H9 (cell line): ENCODE measurements around the gene CTIF. TPM values are rescaled to one million over a fixed set of nuclear protein-coding genes. Genes with fewer than 3 reads are reported as not detected.
A peak's percentile ranks its signal among the peaks of the same experiment; 100 is the strongest.

Source experiments
- DNase-seq: peaks from one replicate; pipeline ENCODE4 v3.0.0-alpha.2; 2017
- H2AFZ ChIP-seq: one replicate; pipeline ENCODE4 v1.6.1; 2013; ENCODE audit warnings: mild to moderate bottlenecking, low read length, control low read depth, moderate library complexity
- H2AK5ac ChIP-seq: 2 replicates; pipeline ENCODE4 v1.6.1; 2013; ENCODE audit warnings: low read length, control low read depth, mixed read lengths; ENCODE audit not compliant: insufficient read length
- H2BK120ac ChIP-seq: one replicate; pipeline ENCODE4 v1.6.1; 2013; ENCODE audit warnings: low read depth, mild to moderate bottlenecking, low read length, control low read depth, inconsistent platforms; ENCODE audit not compliant: poor library complexity, severe bottlenecking
- H2BK12ac ChIP-seq: 2 replicates; pipeline ENCODE4 v1.6.1; 2013; ENCODE audit warnings: low read length, control low read depth, mixed read lengths, low read depth; ENCODE audit not compliant: insufficient read length
- H2BK15ac ChIP-seq: 2 replicates; pipeline ENCODE4 v1.6.1; 2013; ENCODE audit warnings: low read depth, low read length, control low read depth
- H2BK20ac ChIP-seq: one replicate; pipeline ENCODE4 v1.6.1; 2013; ENCODE audit warnings: low read depth, mild to moderate bottlenecking, low read length, control low read depth, inconsistent platforms; ENCODE audit not compliant: poor library complexity, severe bottlenecking
- H2BK5ac ChIP-seq: 2 replicates; pipeline ENCODE4 v1.6.1; 2013; ENCODE audit warnings: low read length, control low read depth, mixed read lengths; ENCODE audit not compliant: insufficient read length
- H3K14ac ChIP-seq: 2 replicates; pipeline ENCODE4 v1.6.1; 2013; ENCODE audit warnings: low read length, control low read depth; ENCODE audit not compliant: insufficient read depth
- H3K18ac ChIP-seq: 2 replicates; pipeline ENCODE4 v1.6.1; 2013; ENCODE audit warnings: low read depth, mild to moderate bottlenecking, mixed read lengths, low read length, control low read depth; ENCODE audit not compliant: insufficient read length
- H3K23ac ChIP-seq: 2 replicates; pipeline ENCODE4 v1.6.1; 2013; ENCODE audit warnings: low read length, control low read depth, mixed read lengths, low read depth; ENCODE audit not compliant: insufficient read length
- H3K23me2 ChIP-seq: 2 replicates; pipeline ENCODE4 v1.6.1; 2013; ENCODE audit warnings: low read depth, mild to moderate bottlenecking, mixed read lengths, low read length, control low read depth; ENCODE audit not compliant: insufficient read length, poor library complexity, severe bottlenecking
- H3K27ac ChIP-seq: 2 replicates; pipeline ENCODE4 v1.5.1; 2013; ENCODE audit warnings: low read length, control low read depth, mixed read lengths, low read depth; ENCODE audit not compliant: insufficient read length
- H3K27me3 ChIP-seq: 2 replicates; pipeline ENCODE4 v1.6.1; 2013; ENCODE audit warnings: low read length, control low read depth, inconsistent platforms; ENCODE audit not compliant: insufficient read depth
- H3K4ac ChIP-seq: 2 replicates; pipeline ENCODE4 v1.6.1; 2013; ENCODE audit warnings: low read depth, mild to moderate bottlenecking, control low read depth, inconsistent platforms, low read length, moderate library complexity
- H3K4me1 ChIP-seq: 2 replicates; pipeline ENCODE4 v1.6.1; 2013; ENCODE audit warnings: low read length, control low read depth, inconsistent platforms; ENCODE audit not compliant: insufficient read depth
- H3K4me2 ChIP-seq: 2 replicates; pipeline ENCODE4 v1.6.1; 2013; ENCODE audit warnings: low read length, control low read depth, mixed read lengths; ENCODE audit not compliant: insufficient read length, insufficient read depth
- H3K56ac ChIP-seq: 2 replicates; pipeline ENCODE4 v1.6.1; 2013; ENCODE audit warnings: low read depth, mild to moderate bottlenecking, mixed read lengths, low read length, control low read depth; ENCODE audit not compliant: insufficient read length
- H3K79me1 ChIP-seq: 2 replicates; pipeline ENCODE4 v1.6.1; 2013; ENCODE audit warnings: low read depth, mild to moderate bottlenecking, moderate library complexity, low read length, control low read depth, inconsistent platforms; ENCODE audit not compliant: insufficient read depth, poor library complexity, severe bottlenecking
- H3K79me2 ChIP-seq: 2 replicates; pipeline ENCODE4 v1.6.1; 2013; ENCODE audit warnings: low read length, control low read depth, inconsistent platforms; ENCODE audit not compliant: insufficient read depth
- H3K9ac ChIP-seq: 2 replicates; pipeline ENCODE4 v1.6.1; 2013; ENCODE audit warnings: low read length, control low read depth, mixed read lengths; ENCODE audit not compliant: insufficient read length; ENCODE audit errors: extremely low read depth
- H3K9me3 ChIP-seq: one replicate; pipeline ENCODE4 v1.6.1; 2013; ENCODE audit warnings: low read depth, low read length, inconsistent platforms; ENCODE audit not compliant: control insufficient read depth
- H3T11ph ChIP-seq: one replicate; pipeline ENCODE4 v1.6.1; 2013; ENCODE audit warnings: mild to moderate bottlenecking, low read length, control low read depth, inconsistent platforms
- H4K20me1 ChIP-seq: one replicate; pipeline ENCODE4 v1.6.1; 2013; ENCODE audit not compliant: control insufficient read depth, insufficient read length, insufficient read depth
- H4K5ac ChIP-seq: 2 replicates; pipeline ENCODE4 v1.6.1; 2013; ENCODE audit warnings: low read depth, mild to moderate bottlenecking, mixed read lengths, low read length, control low read depth; ENCODE audit not compliant: insufficient read length
- H4K8ac ChIP-seq: replicated peaks from 2 replicates; pipeline ENCODE4 v1.6.1; 2013; ENCODE audit warnings: low read length, control low read depth, mixed read lengths, low read depth; ENCODE audit not compliant: insufficient read length
- H4K91ac ChIP-seq: 2 replicates; pipeline ENCODE4 v1.6.1; 2013; ENCODE audit warnings: low read depth, mild to moderate bottlenecking, moderate library complexity, mixed read lengths, low read length, control low read depth; ENCODE audit not compliant: insufficient read length
- H3K27ac Mint-ChIP-seq, 3 experiments: 2 replicates in 2 of 3; 3 replicates in 1 of 3; pipeline ENCODE4 v1.8.0; 2020 to 2021; ENCODE audit warnings: mixed read lengths in 3 of 3, mild to moderate bottlenecking in 1 of 3, moderate library complexity in 1 of 3
- H3K27me3 Mint-ChIP-seq: 2 replicates; pipeline ENCODE4 v1.8.0; 2021; ENCODE audit warnings: low read depth, mild to moderate bottlenecking, moderate library complexity, mixed read lengths
- H3K36me3 Mint-ChIP-seq, 3 experiments: 2 replicates in 2 of 3; 3 replicates in 1 of 3; pipeline ENCODE4 v1.8.0; 2020 to 2021; ENCODE audit warnings: low read depth in 3 of 3, mixed read lengths in 3 of 3; ENCODE audit not compliant: insufficient read depth in 1 of 3
- H3K4me1 Mint-ChIP-seq, 2 experiments: 2 replicates each; pipeline ENCODE4 v1.8.0; 2020; ENCODE audit warnings: mixed read lengths in 2 of 2
- H3K4me3 Mint-ChIP-seq, 2 experiments: 2 replicates in 1 of 2; 3 replicates in 1 of 2; pipeline ENCODE4 v1.8.0; 2020 to 2021; ENCODE audit warnings: mild to moderate bottlenecking in 2 of 2, mixed read lengths in 2 of 2, moderate library complexity in 1 of 2
- H3K9me3 Mint-ChIP-seq, 2 experiments: 2 replicates in 1 of 2; 3 replicates in 1 of 2; pipeline ENCODE4 v1.8.0; 2020; ENCODE audit warnings: mild to moderate bottlenecking in 2 of 2, mixed read lengths in 2 of 2, moderate library complexity in 1 of 2
- CTCF ChIP-seq: fragments of 200-600 bp; sonication (generic); conservative IDR thresholded peaks from 3 replicates; pipeline ENCODE4 v1.8.0; 2021; ENCODE audit warnings: antibody characterized with exemption, mild to moderate bottlenecking
- WGBS: extraction: QIAGEN DNeasy Blood & Tissue Kit; methylation state at CpG from one replicate; pipeline ENCODE4 v1.1.7; 2013; ENCODE audit warnings: missing lambda C conversion rate, low lambda C conversion rate, mixed read lengths; ENCODE audit not compliant: insufficient read length; ENCODE audit errors: extremely low coverage; 5-methylcytosine and 5-hydroxymethylcytosine counted together
- total RNA-seq: library from RNA; stranded (reverse); gene quantifications from 2 replicates; pipeline ENCODE4 v1.2.1, GENCODE V29; 2021

CTIF gene
- total RNA-seq, 1 experiment from 2014 or later = 15.8 TPM

GRCh38 chr18:48824231-48824970, 285.6 kb downstream of the CTIF start:
- Histone ChIP-seq H3K14ac (no peak overlapping the region), H3K23ac (no peak overlapping the region), H4K91ac (no peak overlapping the region), H3K23me2 (no peaks in the 10 kb centered on the region), H2BK12ac (no peak overlapping the region), H2BK15ac (no peak overlapping the region), H2BK120ac (no peak overlapping the region), H2BK20ac (no peak overlapping the region), H4K5ac (no peak overlapping the region), H3T11ph (no peak overlapping the region), H3K56ac (no peak overlapping the region), H3K4me1 (peaks cover 7% of the 10 kb centered on the region), H3K9ac (no peak overlapping the region), H3K79me2 (no peaks in the 10 kb centered on the region), H3K4me2 (no peak overlapping the region), H4K8ac (no peak overlapping the region), H3K79me1 (no peaks in the 10 kb centered on the region), H2AFZ (no peak overlapping the region), H3K27me3 (no peaks in the 10 kb centered on the region), H3K27ac (no peak overlapping the region), H3K18ac (no peak overlapping the region), H2BK5ac (no peak overlapping the region), H2AK5ac (no peak overlapping the region), H4K20me1 (no peaks in the 10 kb centered on the region), H3K4ac (no peak overlapping the region), H3K9me3 (no peaks in the 10 kb centered on the region)
- Mint-ChIP-seq H3K4me3 (no peak overlapping the region; a peak in 1 of 5 replicates), H3K9me3 (peaks cover 5 to 8% of the 10 kb centered on the region in 2 experiments; a peak in 3 of 5 replicates), H3K27ac (no peak overlapping the region), H3K4me1 (peaks cover 32 to 37% of the 10 kb centered on the region in 2 experiments), H3K27me3 (no peaks in the 10 kb centered on the region; the same call in none of the 2 replicates), H3K36me3 (peaks cover 0 to 9% (median 0%) of the 10 kb centered on the region in 3 experiments; a peak in 4 of 7 replicates)
- DNase-seq = peak; percentile 5
- TF ChIP-seq CTCF = no peak
- WGBS = no CpG with 5 or more reads among the region's 14 CpGs
